HepG2 (cell line): ENCODE data around the gene PLSCR5. TPM values are rescaled to one million over a fixed set of nuclear protein-coding genes. Genes with fewer than 3 reads are reported as not detected.
A peak's percentile ranks its signal among the peaks of the same experiment; 100 is the strongest.

ENCODE experiments used
- ATAC-seq: fragments of 200-7000 bp; cut with Tn5 transposase; 3 replicates; pipeline ENCODE4 v1.9.1; 2020; ENCODE audit warnings: mild to moderate bottlenecking, moderate library complexity
- BruUV-seq: library from RNA; stranded (reverse); fragments of 400-500 nt; replicated peaks from 2 replicates; lab custom pipeline; 2021; lab: Mats Ljungman, UMichigan
- CTCF ChIA-PET: fragments of 300-600 bp; formaldehyde crosslinking; extraction: SDS; loops from one replicate; lab custom pipeline; 2021; ENCODE audit warnings: low total read pairs, inconsistent platforms, low intra/inter-chr PET ratio; lab: Yijun Ruan, JAX
- POLR2A ChIA-PET: fragments of 350-600 bp; sonication (Branson Sonifier 250); formaldehyde crosslinking; loops from one replicate; lab custom pipeline; 2020; ENCODE audit warnings: antibody characterized with exemption, inconsistent platforms; lab: Yijun Ruan, JAX
- DNase-seq: peaks from one replicate; pipeline ENCODE4 v3.0.0-alpha.2; 2015; ENCODE audit warnings: low spot score
- FAIRE-seq: peaks from 3 replicates; lab custom pipeline; 2011; peaks lifted over from hg19 to GRCh38; lab: Jason Lieb, UNC
- H2AFZ ChIP-seq: one replicate; pipeline ENCODE4 v1.6.1; 2011; ENCODE audit warnings: low read length, inconsistent platforms
- H3K27ac ChIP-seq: fragments of 300-600 bp; 3 replicates; pipeline ENCODE4 v1.8.0; 2011; ENCODE audit warnings: mixed run types, mild to moderate bottlenecking, mixed read lengths, low read length, inconsistent platforms; ENCODE audit not compliant: insufficient read depth; ENCODE audit errors: extremely low read length
- H3K27me3 ChIP-seq, 2 experiments: fragments of 200-600 bp in 1 of 2; 2 replicates in 1 of 2; 3 replicates in 1 of 2; pipeline versions ENCODE4 v1.6.0 to v1.8.0; 2011; ENCODE audit warnings: low read length in 2 of 2, mild to moderate bottlenecking in 2 of 2, moderate library complexity in 2 of 2, inconsistent platforms in 1 of 2; ENCODE audit not compliant: insufficient read depth in 2 of 2, control insufficient read depth in 1 of 2
- H3K36me3 ChIP-seq, 2 experiments: fragments of 200-600 bp in 1 of 2; replicated peaks in 1 of 2; 2 replicates in 1 of 2; 3 replicates in 1 of 2; pipeline versions ENCODE4 v1.5.1 to v1.8.0; 2011; ENCODE audit warnings: low read length in 2 of 2, inconsistent platforms in 1 of 2; ENCODE audit not compliant: insufficient read depth in 2 of 2, control insufficient read depth in 1 of 2
- H3K4me1 ChIP-seq: 2 replicates; pipeline ENCODE4 v1.5.1; 2012; ENCODE audit warnings: low read length, inconsistent platforms; ENCODE audit not compliant: insufficient read depth
- H3K4me2 ChIP-seq: 2 replicates; pipeline ENCODE4 v1.6.0; 2011; ENCODE audit warnings: low read depth, low read length, inconsistent platforms
- H3K4me3 ChIP-seq, 3 experiments: fragments of 200-600 bp in 1 of 3; sonication (generic), shearing (Covaris generic) in 1 of 3; replicated peaks in 1 of 3; 2 replicates each; pipeline ENCODE4 v1.5.1; 2011 to 2016; ENCODE audit warnings: low read length in 3 of 3, inconsistent platforms in 2 of 3, low read depth in 2 of 3, mild to moderate bottlenecking in 2 of 3, control low read depth in 1 of 3, mixed read lengths in 1 of 3; ENCODE audit not compliant: insufficient read depth in 1 of 3
- H3K79me2 ChIP-seq: one replicate; pipeline ENCODE4 v1.6.1; 2011; ENCODE audit warnings: low read length, inconsistent platforms; ENCODE audit not compliant: insufficient read depth
- H3K9ac ChIP-seq: 2 replicates; pipeline ENCODE4 v1.6.0; 2011; ENCODE audit warnings: mild to moderate bottlenecking, low read depth, low read length, inconsistent platforms; ENCODE audit not compliant: insufficient read depth
- H3K9me3 ChIP-seq: 2 replicates; pipeline ENCODE4 v1.5.1; 2012; ENCODE audit warnings: mild to moderate bottlenecking, low read length
- H4K20me1 ChIP-seq: 2 replicates; pipeline ENCODE4 v1.6.0; 2011; ENCODE audit warnings: inconsistent platforms, mild to moderate bottlenecking, low read length, moderate library complexity; ENCODE audit not compliant: insufficient read depth
- BHLHE40 ChIP-seq: IDR thresholded peaks from 2 replicates; pipeline ENCODE4 v1.6.1; 2011; ENCODE audit warnings: low read length, improper control_type of control experiment
- CEBPB ChIP-seq: IDR thresholded peaks from 2 replicates; pipeline ENCODE4 v1.6.1; 2011; ENCODE audit warnings: low read depth, low read length, improper control_type of control experiment, borderline replicate concordance
- FOSL2 ChIP-seq: sonication (generic); formaldehyde crosslinking; IDR thresholded peaks from 2 replicates; pipeline ENCODE4 v1.4.0; 2020; ENCODE audit warnings: missing genetic modification reagents
- KMT2A ChIP-seq: sonication (generic); formaldehyde crosslinking; IDR thresholded peaks from 2 replicates; pipeline ENCODE4 v1.4.0; 2020; ENCODE audit warnings: missing genetic modification reagents
- MED8 ChIP-seq: sonication (generic); formaldehyde crosslinking; IDR thresholded peaks from 2 replicates; pipeline ENCODE4 v1.8.1; 2023; ENCODE audit warnings: mild to moderate bottlenecking, missing genetic modification reagents; ENCODE audit not compliant: insufficient replicate concordance
- ZNF225 ChIP-seq: sonication (generic); formaldehyde crosslinking; IDR thresholded peaks from 2 replicates; pipeline ENCODE4 v1.4.0; 2020; ENCODE audit warnings: mild to moderate bottlenecking, missing genetic modification reagents
- ZNF513 ChIP-seq: sonication (generic); formaldehyde crosslinking; conservative IDR thresholded peaks from 2 replicates; pipeline ENCODE4 v1.5.0; 2020; ENCODE audit warnings: missing genetic modification reagents
- WGBS: methylation state at CpG from one replicate; pipeline ENCODE4 v1.1.6; 2017; ENCODE audit warnings: low lambda C conversion rate; 5-methylcytosine and 5-hydroxymethylcytosine counted together
- in situ Hi-C: cut with HindIII; loops from 2 replicates; pipeline ENCODE4 v1.10.0; 2017; ENCODE audit warnings: low pct_unique_long_range_greater_than_20kb; ENCODE audit not compliant: extremely low pct_ligation_motif_present
- intact Hi-C: fragments of 100-400 bp; cut with micrococcal nuclease; formaldehyde crosslinking; loops from one replicate; pipeline ENCODE4 v1.10.0; 2022; ENCODE audit not compliant: unreplicated experiment
- polyA plus RNA-seq, 8 experiments: library from polyadenylated mRNA; depleted of rRNA in 3 of 8; stranded (reverse) in 7 of 8; unstranded in 1 of 8; fragments of >200 nt; fragmentation: Illumina TruSeq in 4 of 8; extraction: Trizol in 4 of 8; gene quantifications; 2 replicates each; pipeline versions ENCODE4 v1.2.1 to v1.2.3, GENCODE V29; 2011 to 2016; ENCODE audit warnings: low read depth in 4 of 8, missing spikeins in 1 of 8, mixed read lengths in 1 of 8; ENCODE audit not compliant: insufficient read depth in 1 of 8
- total RNA-seq, 5 experiments: library from RNA; depleted of rRNA; stranded (reverse); fragments of >200 nt; fragmentation: Illumina TruSeq; extraction: Trizol; gene quantifications; 2 replicates each; pipeline ENCODE4 v1.2.3, GENCODE V29; 2016; ENCODE audit warnings: low read depth in 1 of 5
- TF ChIP-seq, protein P1 (sequence below), 2 experiments: fragments of 450-650 bp in 1 of 2; sonication (generic) in 1 of 2; formaldehyde crosslinking; IDR thresholded peaks; 2 replicates each; pipeline versions ENCODE4 v1.5.0 to v1.8.0; 2020 to 2022; ENCODE audit warnings: mild to moderate bottlenecking in 1 of 2, missing genetic modification reagents in 1 of 2
- TF ChIP-seq, protein P2 (sequence below): sonication (generic); formaldehyde crosslinking; IDR thresholded peaks from 2 replicates; pipeline ENCODE4 v1.5.0; 2020; ENCODE audit warnings: mild to moderate bottlenecking, missing genetic modification reagents

The PLSCR5 gene
- total and polyA plus RNA-seq, 2 of the 13 experiments (the other 11 are each of a cell fraction or from before 2014, with no cell fraction given), result 0.50 TPM; not detected in 1

DNA sequence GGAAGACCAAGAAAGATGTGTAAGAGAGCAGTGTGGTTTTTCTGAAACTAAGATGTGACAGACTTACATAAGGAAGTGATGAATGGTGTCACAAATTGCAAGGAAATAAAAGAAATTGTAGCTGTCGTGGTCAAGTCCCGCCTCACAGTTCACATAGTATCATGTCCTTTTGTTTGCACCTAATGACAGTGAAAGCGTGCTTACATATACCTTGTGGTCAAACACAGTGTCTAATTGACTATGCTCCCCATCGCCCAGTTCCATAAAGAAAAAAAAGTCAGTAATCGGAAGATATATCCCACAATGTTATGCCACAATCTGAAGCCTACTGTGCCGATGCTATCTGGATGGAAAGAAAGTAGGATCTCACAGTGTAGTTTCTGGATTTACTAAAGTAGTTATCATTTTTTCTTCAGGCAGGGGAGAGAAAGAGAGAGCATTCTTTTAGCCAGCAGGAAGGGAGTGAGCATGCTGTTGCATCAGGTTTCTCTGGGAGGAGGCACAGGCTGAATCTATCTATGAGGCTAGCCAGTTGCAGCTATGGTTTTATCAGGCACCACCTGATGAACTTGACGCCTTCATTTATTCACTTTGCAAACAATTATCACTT lies 50.9 kb downstream of the PLSCR5 start:
- TF ChIP-seq ZNF225 (CRISPR knock-in tag), result no peak
- TF ChIP-seq, protein P1, sequence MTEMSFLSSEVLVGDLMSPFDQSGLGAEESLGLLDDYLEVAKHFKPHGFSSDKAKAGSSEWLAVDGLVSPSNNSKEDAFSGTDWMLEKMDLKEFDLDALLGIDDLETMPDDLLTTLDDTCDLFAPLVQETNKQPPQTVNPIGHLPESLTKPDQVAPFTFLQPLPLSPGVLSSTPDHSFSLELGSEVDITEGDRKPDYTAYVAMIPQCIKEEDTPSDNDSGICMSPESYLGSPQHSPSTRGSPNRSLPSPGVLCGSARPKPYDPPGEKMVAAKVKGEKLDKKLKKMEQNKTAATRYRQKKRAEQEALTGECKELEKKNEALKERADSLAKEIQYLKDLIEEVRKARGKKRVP (CRISPR knock-in tag; IDR thresholded peaks at IDR 0.05), result 0 out of 4 replicates have a peak, but pooled peaks of 1 of the 2 experiments have one; percentile 23
- Histone ChIP-seq H3K4me2 (no peak overlapping the region), H3K4me3 (no peak overlapping the region), H3K27ac (no peak overlapping the region), H4K20me1 (no peaks in the 10 kb centered on the region), H3K36me3 (no peaks in the 10 kb centered on the region), H3K9ac (no peak overlapping the region), H3K27me3 (0 out of 5 replicates have a peak, but pooled peaks cover 0 to 4% of the 10 kb centered on the region in 2 experiments), H3K79me2 (no peaks in the 10 kb centered on the region), H3K9me3 (no peaks in the 10 kb centered on the region), H2AFZ (no peak overlapping the region), H3K4me1 (no peaks in the 10 kb centered on the region)
- CTCF ChIA-PET, result no interaction called here
- DNase-seq (no peak), FAIRE-seq (no peak), ATAC-seq (no peak)
- POLR2A ChIA-PET, result no interaction called here
- in situ Hi-C loops, result no loop called here
- intact Hi-C loops, result no loop called here
- no TSS peak for BruUV-seq
- WGBS, result 37% methylated on average over 7 of the region's 7 CpGs

- no TSS peak for BruUV-seq
- no peaks in the 10 kb centered on the region for H3K36me3 ChIP-seq
- no peak overlapping the region for H3K4me3 ChIP-seq
- no peak for DNase-seq
- TF ChIP-seq MED8 (CRISPR knock-in tag) (no peak), KMT2A (CRISPR knock-in tag) (no peak), BHLHE40 (peak; percentile 78), ZNF513 (CRISPR knock-in tag) (no peak), CEBPB (0 out of 2 replicates have a peak, but pooled peaks have one; percentile 24), FOSL2 (CRISPR knock-in tag) (peak; percentile 47; the same call in 1 of the 2 replicates)
- TF ChIP-seq, protein P2, sequence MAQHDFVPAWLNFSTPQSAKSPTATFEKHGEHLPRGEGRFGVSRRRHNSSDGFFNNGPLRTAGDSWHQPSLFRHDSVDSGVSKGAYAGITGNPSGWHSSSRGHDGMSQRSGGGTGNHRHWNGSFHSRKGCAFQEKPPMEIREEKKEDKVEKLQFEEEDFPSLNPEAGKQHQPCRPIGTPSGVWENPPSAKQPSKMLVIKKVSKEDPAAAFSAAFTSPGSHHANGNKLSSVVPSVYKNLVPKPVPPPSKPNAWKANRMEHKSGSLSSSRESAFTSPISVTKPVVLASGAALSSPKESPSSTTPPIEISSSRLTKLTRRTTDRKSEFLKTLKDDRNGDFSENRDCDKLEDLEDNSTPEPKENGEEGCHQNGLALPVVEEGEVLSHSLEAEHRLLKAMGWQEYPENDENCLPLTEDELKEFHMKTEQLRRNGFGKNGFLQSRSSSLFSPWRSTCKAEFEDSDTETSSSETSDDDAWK (CRISPR knock-in tag), result no peak
- TF ChIP-seq, all 625 proteins: peak for 3
- Histone ChIP-seq H3K4me1 (peaks cover 19% of the 10 kb centered on the region), H3K9ac (no peak overlapping the region), H3K27ac (no peak overlapping the region), H3K4me2 (no peak overlapping the region), H3K79me2 (no peaks in the 10 kb centered on the region), H2AFZ (no peak overlapping the region), H3K9me3 (no peaks in the 10 kb centered on the region), H3K27me3 (0 out of 5 replicates have a peak, but pooled peaks cover 0 to 4% of the 10 kb centered on the region in 2 experiments), H4K20me1 (no peaks in the 10 kb centered on the region)
- ChIA-PET CTCF (no interaction called here), POLR2A (no interaction called here)
- FAIRE-seq (no peak), ATAC-seq (no peak)
- in situ Hi-C loops (no loop called here), intact Hi-C loops (no loop called here)
- 50% methylated on average over 5 of the region's 5 CpGs for WGBS
Observed at GRCh38 chr3:146550743-146551510, 54.2 kb downstream of the PLSCR5 start.
